BE2C (cell line): ENCODE measurements around the gene P2RY14.

ENCODE experiments used
- DNase-seq: peaks from one replicate; pipeline ENCODE4 v3.0.0-alpha.2; 2020
- H3K27me3 ChIP-seq: fragments of 250-450 bp; sonication (Bioruptor Pico); 2 replicates; pipeline ENCODE4 v1.5.1; 2020; ENCODE audit warnings: mild to moderate bottlenecking
- H3K36me3 ChIP-seq: fragments of 250-450 bp; sonication (Bioruptor Pico); 2 replicates; pipeline ENCODE4 v1.5.1; 2020; ENCODE audit warnings: mild to moderate bottlenecking
- H3K4me1 ChIP-seq: fragments of 250-450 bp; sonication (Bioruptor Pico); 2 replicates; pipeline ENCODE4 v1.5.1; 2020
- H3K4me3 ChIP-seq: 2 replicates; pipeline ENCODE4 v1.5.1; 2011; ENCODE audit warnings: low read depth, low read length
- H3K9me3 ChIP-seq: fragments of 250-450 bp; sonication (Bioruptor Pico); 2 replicates; pipeline ENCODE4 v1.5.1; 2020
- TF ChIP-seq, protein P1 (sequence below): IDR thresholded peaks from 2 replicates; pipeline ENCODE4 v1.5.1; 2012; ENCODE audit warnings: mild to moderate bottlenecking, low read depth, low read length

Gene P2RY14

GRCh38 chr3:151224268-151224866 is 54.0 kb downstream of the P2RY14 start:
- H3K4me3 ChIP-seq: no peak overlapping the region
- TF ChIP-seq, protein P1, sequence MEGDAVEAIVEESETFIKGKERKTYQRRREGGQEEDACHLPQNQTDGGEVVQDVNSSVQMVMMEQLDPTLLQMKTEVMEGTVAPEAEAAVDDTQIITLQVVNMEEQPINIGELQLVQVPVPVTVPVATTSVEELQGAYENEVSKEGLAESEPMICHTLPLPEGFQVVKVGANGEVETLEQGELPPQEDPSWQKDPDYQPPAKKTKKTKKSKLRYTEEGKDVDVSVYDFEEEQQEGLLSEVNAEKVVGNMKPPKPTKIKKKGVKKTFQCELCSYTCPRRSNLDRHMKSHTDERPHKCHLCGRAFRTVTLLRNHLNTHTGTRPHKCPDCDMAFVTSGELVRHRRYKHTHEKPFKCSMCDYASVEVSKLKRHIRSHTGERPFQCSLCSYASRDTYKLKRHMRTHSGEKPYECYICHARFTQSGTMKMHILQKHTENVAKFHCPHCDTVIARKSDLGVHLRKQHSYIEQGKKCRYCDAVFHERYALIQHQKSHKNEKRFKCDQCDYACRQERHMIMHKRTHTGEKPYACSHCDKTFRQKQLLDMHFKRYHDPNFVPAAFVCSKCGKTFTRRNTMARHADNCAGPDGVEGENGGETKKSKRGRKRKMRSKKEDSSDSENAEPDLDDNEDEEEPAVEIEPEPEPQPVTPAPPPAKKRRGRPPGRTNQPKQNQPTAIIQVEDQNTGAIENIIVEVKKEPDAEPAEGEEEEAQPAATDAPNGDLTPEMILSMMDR: no peak

GRCh38 chr3:151219056-151219455 is 59.3 kb downstream of the P2RY14 start:
- no peaks in the 10 kb centered on the region for H3K9me3 ChIP-seq
- no peaks in the 10 kb centered on the region for H3K36me3 ChIP-seq
- H3K27me3 ChIP-seq: no peaks in the 10 kb centered on the region
- TF ChIP-seq, protein P1: no peak
- no peak overlapping the region for H3K4me3 ChIP-seq
- peaks cover 42% of the 10 kb centered on the region for H3K4me1 ChIP-seq
- DNase-seq: no peak

More at GRCh38 chr3:151224268-151224866, 54.0 kb downstream of the P2RY14 start:
- Histone ChIP-seq H3K36me3 (no peaks in the 10 kb centered on the region), H3K27me3 (no peaks in the 10 kb centered on the region), H3K9me3 (no peaks in the 10 kb centered on the region), H3K4me1 (peaks cover 21% of the 10 kb centered on the region)
- DNase-seq: no peak

DNA sequence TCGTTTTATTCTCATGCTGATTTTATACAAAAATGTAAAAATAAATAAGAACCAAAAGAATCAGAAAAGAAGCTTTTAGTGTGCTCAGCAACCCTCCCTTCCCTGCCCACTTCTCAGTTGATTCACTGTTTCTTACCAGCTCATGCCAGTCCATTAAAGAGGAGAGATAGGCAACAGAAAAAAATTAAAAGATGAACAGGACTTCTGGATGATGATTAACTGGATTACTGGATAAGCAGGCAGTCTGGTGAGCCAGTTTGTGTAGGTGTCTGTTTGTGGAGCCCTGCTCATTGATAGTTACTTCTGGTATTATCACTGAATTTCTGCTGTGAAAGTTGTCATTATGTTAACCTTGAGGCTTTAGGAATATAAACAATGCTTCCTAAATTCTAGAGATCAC is 60.2 kb downstream of the P2RY14 start:
- TF ChIP-seq, protein P1: no peak
- H3K36me3 ChIP-seq: no peaks in the 10 kb centered on the region
- H3K27me3 ChIP-seq: no peaks in the 10 kb centered on the region
- peak; percentile 45 for DNase-seq
- H3K4me3 ChIP-seq: no peak overlapping the region
- H3K4me1 ChIP-seq: peaks cover 42% of the 10 kb centered on the region
- no peaks in the 10 kb centered on the region for H3K9me3 ChIP-seq

GRCh38 chr3:151216641-151217607 is 61.4 kb downstream of the P2RY14 start:
- Histone ChIP-seq H3K36me3 (no peaks in the 10 kb centered on the region), H3K9me3 (no peaks in the 10 kb centered on the region), H3K4me1 (peaks cover 42% of the 10 kb centered on the region), H3K4me3 (no peak overlapping the region), H3K27me3 (no peaks in the 10 kb centered on the region)
- DNase-seq: peak; percentile 72
- TF ChIP-seq, protein P1: no peak

DNA sequence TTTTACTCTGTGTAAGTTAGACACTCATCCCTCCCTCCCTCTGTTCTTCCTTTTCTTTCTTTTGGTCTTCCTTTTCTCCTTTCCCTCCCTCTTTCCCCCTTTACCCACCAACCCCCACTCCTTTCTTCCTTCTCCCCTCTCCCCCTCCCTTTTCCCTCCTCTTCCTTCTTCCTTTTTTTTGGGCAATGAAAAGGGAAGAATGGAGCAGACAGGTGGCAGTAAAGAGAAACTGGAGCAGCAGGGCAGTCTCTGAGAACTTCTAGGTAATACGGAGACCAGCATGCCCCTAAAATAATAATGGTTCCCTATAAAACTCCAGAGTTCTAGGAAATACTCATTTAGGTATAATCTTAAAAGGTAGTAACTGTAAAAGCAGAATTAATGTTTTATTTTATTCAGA is 63.9 kb downstream of the P2RY14 start:
- H3K4me3 ChIP-seq: no peak overlapping the region
- peaks cover 33% of the 10 kb centered on the region for H3K4me1 ChIP-seq
- H3K27me3 ChIP-seq: no peaks in the 10 kb centered on the region
- TF ChIP-seq, protein P1: peak; percentile 15; the same call in 1 of the 2 replicates
- H3K9me3 ChIP-seq: no peaks in the 10 kb centered on the region
- no peak for DNase-seq
- no peaks in the 10 kb centered on the region for H3K36me3 ChIP-seq

GRCh38 chr3:151213881-151214280 is 64.5 kb downstream of the P2RY14 start:
- Histone ChIP-seq H3K4me3 (no peak overlapping the region), H3K4me1 (peaks cover 28% of the 10 kb centered on the region), H3K27me3 (no peaks in the 10 kb centered on the region), H3K36me3 (no peaks in the 10 kb centered on the region), H3K9me3 (no peaks in the 10 kb centered on the region)
- TF ChIP-seq, protein P1: no peak
- no peak for DNase-seq
